HepG2 (cell line): Measurements from ENCODE around the gene LMAN2. TPM values are rescaled to one million over a fixed set of nuclear protein-coding genes. Genes with fewer than 3 reads are reported as not detected.

Source experiments
- BRD4 ChIP-seq: sonication (generic); formaldehyde crosslinking; IDR thresholded peaks from 2 replicates; pipeline ENCODE4 v1.4.0; 2020; ENCODE audit warnings: missing genetic modification reagents
- HBP1 ChIP-seq: IDR thresholded peaks from 2 replicates; pipeline ENCODE4 v1.6.1; 2016; ENCODE audit warnings: low read depth, control low read depth
- HNRNPL ChIP-seq: fragments of 200-400 bp; formaldehyde crosslinking; IDR thresholded peaks from 2 replicates; pipeline ENCODE4 v1.6.1; 2017; ENCODE audit warnings: mild to moderate bottlenecking, low read depth, low read length
- KIAA2018 ChIP-seq: sonication (generic); formaldehyde crosslinking; IDR thresholded peaks from 2 replicates; pipeline ENCODE4 v1.5.0; 2020; ENCODE audit warnings: mild to moderate bottlenecking, missing genetic modification reagents, borderline replicate concordance
- RBAK ChIP-seq: sonication (generic); formaldehyde crosslinking; IDR thresholded peaks from 2 replicates; pipeline ENCODE4 v1.5.1; 2020; ENCODE audit warnings: mild to moderate bottlenecking, missing genetic modification reagents
- SMAD1 ChIP-seq: sonication (generic); formaldehyde crosslinking; IDR thresholded peaks from 2 replicates; pipeline ENCODE4 v1.4.0; 2020; ENCODE audit warnings: missing genetic modification reagents, low read depth, mild to moderate bottlenecking, borderline replicate concordance
- SMAD3 ChIP-seq: sonication (generic); formaldehyde crosslinking; IDR thresholded peaks from 2 replicates; pipeline ENCODE4 v1.4.0; 2020; ENCODE audit warnings: missing genetic modification reagents
- U2AF2 ChIP-seq: fragments of 200-400 bp; formaldehyde crosslinking; IDR thresholded peaks from 2 replicates; pipeline ENCODE4 v1.6.1; 2017; ENCODE audit warnings: low read depth, mild to moderate bottlenecking, low read length
- ZFAT ChIP-seq: sonication (generic); formaldehyde crosslinking; conservative IDR thresholded peaks from 2 replicates; pipeline ENCODE4 v1.8.1; 2023; ENCODE audit warnings: missing genetic modification reagents, inconsistent platforms
- ZKSCAN1 ChIP-seq: fragments of 150-350 bp; IDR thresholded peaks from 2 replicates; pipeline ENCODE4 v1.6.1; 2014; ENCODE audit warnings: low read length
- ZMAT5 ChIP-seq: sonication (generic); formaldehyde crosslinking; IDR thresholded peaks from 2 replicates; pipeline ENCODE4 v1.5.0; 2020; ENCODE audit warnings: mild to moderate bottlenecking, low read depth, missing genetic modification reagents, borderline replicate concordance
- ZNF224 ChIP-seq: sonication (generic); formaldehyde crosslinking; IDR thresholded peaks from 2 replicates; pipeline ENCODE4 v1.5.0; 2020; ENCODE audit warnings: mild to moderate bottlenecking, missing genetic modification reagents
- ZNF253 ChIP-seq: sonication (generic); formaldehyde crosslinking; IDR thresholded peaks from 2 replicates; pipeline ENCODE4 v1.8.0; 2022; ENCODE audit warnings: mild to moderate bottlenecking, missing genetic modification reagents, borderline replicate concordance
- ZNF709 ChIP-seq: sonication (generic); formaldehyde crosslinking; IDR thresholded peaks from 2 replicates; pipeline ENCODE4 v1.5.0; 2020; ENCODE audit warnings: mild to moderate bottlenecking, missing genetic modification reagents
- ZNF749 ChIP-seq: sonication (generic); formaldehyde crosslinking; IDR thresholded peaks from 2 replicates; pipeline ENCODE4 v1.8.0; 2022; ENCODE audit warnings: mild to moderate bottlenecking, missing genetic modification reagents, moderate library complexity, borderline replicate concordance
- ZNF788 ChIP-seq: sonication (generic); formaldehyde crosslinking; IDR thresholded peaks from 2 replicates; pipeline ENCODE4 v1.5.0; 2020; ENCODE audit warnings: mild to moderate bottlenecking, missing genetic modification reagents, borderline replicate concordance
- ZSCAN9 ChIP-seq: IDR thresholded peaks from 2 replicates; pipeline ENCODE4 v1.6.1; 2016; ENCODE audit warnings: borderline replicate concordance
- polyA plus RNA-seq, 8 experiments: library from polyadenylated mRNA; depleted of rRNA in 3 of 8; stranded (reverse) in 7 of 8; unstranded in 1 of 8; fragments of >200 nt; fragmentation: Illumina TruSeq in 4 of 8; extraction: Trizol in 4 of 8; gene quantifications; 2 replicates each; pipeline versions ENCODE4 v1.2.1 to v1.2.3, GENCODE V29; 2011 to 2016; ENCODE audit warnings: low read depth in 4 of 8, missing spikeins in 1 of 8, mixed read lengths in 1 of 8; ENCODE audit not compliant: insufficient read depth in 1 of 8
- total RNA-seq, 5 experiments: library from RNA; depleted of rRNA; stranded (reverse); fragments of >200 nt; fragmentation: Illumina TruSeq; extraction: Trizol; gene quantifications; 2 replicates each; pipeline ENCODE4 v1.2.3, GENCODE V29; 2016; ENCODE audit warnings: low read depth in 1 of 5

Gene LMAN2
- total and polyA plus RNA-seq, 2 of the 13 experiments (the other 11 are each of a cell fraction or from before 2014, with no cell fraction given): 191 to 197 TPM

GRCh38 chr5:177370488-177371119 lies 19.1 kb upstream of the LMAN2 start (continued):
- no peak for TF ChIP-seq ZNF253 (CRISPR knock-in tag)
- no peak for TF ChIP-seq BRD4
- no peak for TF ChIP-seq U2AF2
- no peak for TF ChIP-seq ZKSCAN1
- TF ChIP-seq SMAD3 (CRISPR knock-in tag): no peak; the same call in 1 of the 2 replicates
- no peak; the same call in 1 of the 2 replicates for TF ChIP-seq ZNF749 (CRISPR knock-in tag)
- peak; percentile 41; the same call in 1 of the 2 replicates for TF ChIP-seq HNRNPL
- TF ChIP-seq RBAK (CRISPR knock-in tag): no peak
- TF ChIP-seq KIAA2018 (CRISPR knock-in tag): no peak
- TF ChIP-seq HBP1 (CRISPR knock-in tag): peak; percentile 43; the same call in 1 of the 2 replicates
- no peak for TF ChIP-seq ZMAT5
- peak; percentile 57; the same call in 1 of the 2 replicates for TF ChIP-seq ZSCAN9
- TF ChIP-seq SMAD1 (CRISPR knock-in tag): no peak
- TF ChIP-seq ZNF788 (CRISPR knock-in tag): no peak; the same call in 1 of the 2 replicates
- TF ChIP-seq ZNF224: no peak
- no peak for TF ChIP-seq ZFAT
- TF ChIP-seq ZNF709: no peak
